ENCODE results near the gene SH3GL1. TPM values are rescaled to one million over a fixed set of nuclear protein-coding genes. Genes with fewer than 3 reads are reported as not detected.

The SH3GL1 gene
- total and polyA plus RNA-seq, 2 of the 4 experiments (the other 2 are of a cell fraction), result 28.1 to 138 TPM

- dilution Hi-C loops (cut with HindIII; ENCODE audit: low sequenced_read_pairs, unreplicated experiment) (no loop called here), in situ Hi-C loops (cut with MboI; ENCODE audit: low sequenced_read_pairs) (no loop called here), intact Hi-C loops (cut with micrococcal nuclease) (no loop called here)
- H4K20me1 ChIP-seq (ENCODE audit: insufficient read depth, low read length), result no peaks in the 10 kb centered on the region
- BruUV-seq (replicated peaks), result no TSS peak
- no peak overlapping the region for H3K9ac ChIP-seq (ENCODE audit: low read depth, low read length)
- H2AK5ac ChIP-seq (ENCODE audit: low read depth, low read length), result no peak overlapping the region
- H3K4me3 ChIP-seq (ENCODE audit: insufficient read depth, low read depth, low read length), result no peak overlapping the region
- H3K36me3 ChIP-seq (ENCODE audit: control insufficient read depth, insufficient read depth, low read length), result peaks cover 23% of the 10 kb centered on the region
- no peak overlapping the region for H4K5ac ChIP-seq (ENCODE audit: low read depth, low read length)
- H2BK120ac ChIP-seq (ENCODE audit: low read depth, low read length), result no peak overlapping the region
- H3K18ac ChIP-seq (ENCODE audit: low read depth, low read length), result no peak overlapping the region
- no peak overlapping the region for H3K56ac ChIP-seq (ENCODE audit: extremely low read depth, insufficient read depth, low read length)
- H4K8ac ChIP-seq (ENCODE audit: low read depth in 2 of 2, low read length in 2 of 2), result no peak overlapping the region
- whole genome bisulfite sequencing, 2 experiments (ENCODE audit: extremely low coverage in 2 of 2, insufficient read length in 1 of 2), result 100% methylated on average over 1 of the region's 9 CpGs; no CpG with 5 or more reads in 1 of the 2 experiments
- H3K14ac ChIP-seq (replicated peaks; ENCODE audit: low read depth, low read length), result no peak overlapping the region
- no peak overlapping the region for H2AFZ ChIP-seq (replicated peaks; ENCODE audit: low read length, poor library complexity)
- H3K9me1 ChIP-seq (ENCODE audit: insufficient read depth, low read length), result no peaks in the 10 kb centered on the region; the same call in 1 of the 2 replicates
- peaks cover 10% of the 10 kb centered on the region; the same call in 1 of the 2 replicates for H3K4me1 ChIP-seq (ENCODE audit: control insufficient read depth, insufficient read depth, low read length)
- H2BK20ac ChIP-seq (ENCODE audit: low read depth, low read length), result no peak overlapping the region
- POLR2A ChIA-PET (ENCODE audit: unreplicated experiment), result no interaction called here
- no peak for ATAC-seq (ENCODE audit: low read depth)
- CTCF ChIA-PET, result no interaction called here
- H2BK5ac ChIP-seq (ENCODE audit: low read depth, low read length, poor library complexity, severe bottlenecking), result no peak overlapping the region
- H3K4ac ChIP-seq (ENCODE audit: low read depth, low read length), result no peak overlapping the region
- no peak overlapping the region for H3K27ac ChIP-seq (ENCODE audit: insufficient read depth, low read length)
- H3K23ac ChIP-seq (ENCODE audit: low read depth, low read length), result no peak overlapping the region
- no peak for DNase-seq
- no peaks in the 10 kb centered on the region for H3K27me3 ChIP-seq (ENCODE audit: control insufficient read depth, insufficient read depth, low read length)
- no peak overlapping the region for H4K91ac ChIP-seq (ENCODE audit: insufficient read depth, low read depth, low read length)
- H3K9me3 ChIP-seq (ENCODE audit: control insufficient read depth, insufficient read depth, low read length), result no peaks in the 10 kb centered on the region
- H3K79me1 ChIP-seq (ENCODE audit: low read depth in 1 of 2, low read length in 2 of 2), result peaks cover 4 to 5% of the 10 kb centered on the region in 2 experiments; a peak in 1 of 4 replicates
- H3K4me2 ChIP-seq (ENCODE audit: low read depth, low read length), result no peak overlapping the region
- H2BK15ac ChIP-seq (ENCODE audit: low read depth, low read length), result no peak overlapping the region
- TF ChIP-seq RAD21 (IDR thresholded peaks at IDR 0.05; ENCODE audit: low read length), result no peak
- no peak for TF ChIP-seq RCOR1 (IDR thresholded peaks at IDR 0.05; ENCODE audit: insufficient replicate concordance, low read length)
- TF ChIP-seq POLR2A (IDR thresholded peaks at IDR 0.05; ENCODE audit: low read depth, low read length), result no peak
- TF ChIP-seq FOS (IDR thresholded peaks at IDR 0.05; ENCODE audit: low read depth, low read length), result no peak
- no peak for TF ChIP-seq CEBPB (IDR thresholded peaks at IDR 0.05; ENCODE audit: low read depth, low read length)
- TF ChIP-seq USF2 (IDR thresholded peaks at IDR 0.05; ENCODE audit: low read depth, low read length), result no peak
- TF ChIP-seq MAZ (IDR thresholded peaks at IDR 0.05; ENCODE audit: borderline replicate concordance, low read depth, low read length), result no peak
- no peak for TF ChIP-seq SMC3 (IDR thresholded peaks at IDR 0.05; ENCODE audit: low read depth, low read length)
- no peak for TF ChIP-seq ELK1 (IDR thresholded peaks at IDR 0.05; ENCODE audit: borderline replicate concordance, low read depth, low read length)
- TF ChIP-seq BHLHE40 (IDR thresholded peaks at IDR 0.05; ENCODE audit: low read depth, low read length), result no peak
- no peak for TF ChIP-seq MXI1 (IDR thresholded peaks at IDR 0.05; ENCODE audit: borderline replicate concordance, low read depth, low read length)
- TF ChIP-seq MAFK (IDR thresholded peaks at IDR 0.05; ENCODE audit: low read depth, low read length), result no peak
- TF ChIP-seq CTCF (conservative IDR thresholded peaks at IDR 0.05; ENCODE audit: low read depth, low read length), result no peak
- no peak for TF ChIP-seq NFE2L2 (IDR thresholded peaks at IDR 0.05; ENCODE audit: low read depth, low read length)
- no peak for TF ChIP-seq CHD1 (IDR thresholded peaks at IDR 0.05; ENCODE audit: low read depth, low read length)
- no peak for TF ChIP-seq RFX5 (IDR thresholded peaks at IDR 0.05; ENCODE audit: low read depth, low read length)
- no peak overlapping the region for H2AK9ac ChIP-seq (replicated peaks; ENCODE audit: low read depth, low read length, poor library complexity)
These were observed 30.9 kb upstream of the SH3GL1 start for GRCh38 chr19:4431296-4431695.

Data from IMR-90 (cell line).